ENCODE measurements around the gene ELAC2.

GRCh38 chr17:13024016-13024415 is 6.2 kb upstream of the ELAC2 start:
- TF ChIP-seq GATA2 (IDR thresholded peaks at IDR 0.05; ENCODE audit: low read depth, low read length) (no peak), GATA3 (IDR thresholded peaks at IDR 0.05; ENCODE audit: low read depth, low read length) (no peak)
